GM19351 (cell line): Measurements from ENCODE around the gene BARX2.

Experiments
- ATAC-seq: cut with Tn5 transposase; IDR thresholded peaks from one replicate; pipeline ENCODE4 v1.9.1; 2021; ENCODE audit warnings: mild to moderate bottlenecking, moderate library complexity; ENCODE audit not compliant: unreplicated experiment

Gene BARX2

GRCh38 chr11:129435499-129436245 lies 60.0 kb downstream of the BARX2 start:
- no peak for ATAC-seq

GRCh38 chr11:129436573-129436972 lies 60.9 kb downstream of the BARX2 start:
- no peak for ATAC-seq

DNA sequence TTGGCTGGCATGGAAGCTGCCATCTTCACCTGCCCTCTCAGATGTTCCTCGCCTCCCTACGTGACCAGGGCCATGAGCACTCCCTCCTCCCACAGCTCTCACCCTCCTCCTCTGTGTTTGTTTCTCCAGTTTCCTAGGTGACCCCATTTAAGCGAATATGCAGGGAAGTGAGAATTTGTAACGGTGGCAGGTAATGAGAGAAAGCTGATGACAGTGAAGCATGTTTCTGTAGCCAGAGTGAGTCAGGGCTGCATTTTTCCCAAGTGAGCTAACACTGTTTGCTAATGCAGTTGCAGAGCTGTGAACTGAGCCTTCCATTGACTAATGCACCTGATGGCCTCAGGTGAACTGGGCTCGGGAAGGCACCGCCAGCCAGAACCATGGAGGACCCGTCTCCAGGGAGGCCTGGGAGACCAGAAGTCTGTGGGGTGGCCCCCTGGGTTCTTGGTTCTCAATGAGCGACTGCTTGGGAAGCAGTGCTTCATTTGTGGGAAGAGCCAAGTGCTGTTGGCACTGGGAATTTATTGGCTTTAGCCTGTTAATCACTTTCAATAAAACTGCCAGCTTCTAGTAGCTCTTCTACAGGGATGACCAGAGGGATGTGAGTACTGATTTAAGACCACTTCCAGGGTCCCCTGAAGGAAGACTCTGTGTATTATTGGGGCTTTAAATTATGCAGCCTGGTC lies 64.5 kb downstream of the BARX2 start:
- no peak for ATAC-seq

- ATAC-seq, result no peak
Observed at GRCh38 chr11:129442171-129442570, 66.5 kb downstream of the BARX2 start.

- ATAC-seq, result no peak
Observed at GRCh38 chr11:129443276-129443675, 67.6 kb downstream of the BARX2 start.

DNA sequence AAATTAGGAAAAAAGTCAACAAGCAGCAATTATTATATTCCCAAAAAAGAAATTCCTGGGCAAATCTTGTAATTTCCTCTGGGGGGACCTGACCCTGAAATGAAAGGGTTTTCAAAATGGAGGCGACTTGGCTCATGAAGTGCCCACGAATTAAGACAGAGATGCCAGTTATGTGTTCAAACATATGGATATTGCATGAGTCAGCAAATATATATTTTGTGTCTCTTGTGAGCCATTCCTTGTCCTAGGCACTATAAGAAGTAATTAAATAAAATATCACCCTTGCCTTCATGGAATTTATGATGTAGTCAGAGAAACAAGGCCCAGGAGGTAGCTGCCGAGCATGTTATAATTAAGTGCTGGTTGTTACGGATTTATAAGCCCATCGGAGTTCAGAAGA lies 68.6 kb downstream of the BARX2 start:
- no peak for ATAC-seq

GRCh38 chr11:129445226-129445625 lies 69.6 kb downstream of the BARX2 start:
- no peak for ATAC-seq

DNA sequence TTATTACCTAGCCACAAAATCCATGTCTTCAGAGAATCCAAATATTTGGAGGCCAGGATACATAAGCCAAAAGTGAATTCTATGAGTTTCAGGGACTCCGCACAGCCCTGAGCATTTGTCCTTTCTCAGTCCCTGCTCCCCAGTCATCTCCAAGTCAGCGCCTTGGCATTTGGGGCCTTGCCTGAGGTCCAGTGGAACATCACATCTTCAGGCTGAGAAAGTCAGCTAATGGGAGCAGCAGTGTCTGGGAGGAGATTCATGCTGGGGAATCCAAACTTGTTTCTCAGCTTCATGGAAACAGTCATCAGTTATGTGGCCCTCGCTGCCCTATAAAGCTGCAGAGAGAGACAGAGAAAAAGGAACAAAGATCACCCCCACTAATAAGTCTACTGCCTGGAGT lies 70.9 kb downstream of the BARX2 start:
- no peak for ATAC-seq

- no peak for ATAC-seq
Observed at GRCh38 chr11:129447654-129448239, 72.1 kb downstream of the BARX2 start.

- ATAC-seq, result no peak
Observed at GRCh38 chr11:129451524-129451923, 75.9 kb downstream of the BARX2 start.

DNA sequence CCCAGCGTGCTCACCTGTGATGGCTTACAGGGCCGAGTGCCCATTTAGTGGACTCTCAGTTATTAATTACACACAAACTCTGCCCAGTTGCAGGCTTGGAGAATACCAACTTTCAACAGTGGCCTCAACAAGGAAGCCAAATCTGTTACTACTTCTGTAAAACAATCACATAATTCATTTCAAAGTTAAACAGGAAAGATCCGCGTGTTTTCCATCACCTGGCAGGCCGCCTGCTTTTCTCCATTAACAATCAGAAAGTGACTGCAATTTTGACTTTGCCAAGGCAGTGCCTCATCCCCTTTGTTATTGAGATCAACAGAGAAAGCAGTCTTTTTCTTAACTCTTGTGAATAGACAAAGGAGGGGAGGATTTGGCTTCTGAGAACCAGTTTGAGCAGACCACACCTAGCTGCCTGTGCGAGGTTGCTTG lies 77.7 kb downstream of the BARX2 start:
- ATAC-seq, result no peak

GRCh38 chr11:129455101-129455500 lies 79.5 kb downstream of the BARX2 start:
- no peak for ATAC-seq

GRCh38 chr11:129455756-129456655 lies 80.4 kb downstream of the BARX2 start:
- ATAC-seq, result no peak

- no peak for ATAC-seq
Observed at GRCh38 chr11:129457321-129457720, 81.7 kb downstream of the BARX2 start.

GRCh38 chr11:129458278-129458677 lies 82.6 kb downstream of the BARX2 start:
- no peak for ATAC-seq

DNA sequence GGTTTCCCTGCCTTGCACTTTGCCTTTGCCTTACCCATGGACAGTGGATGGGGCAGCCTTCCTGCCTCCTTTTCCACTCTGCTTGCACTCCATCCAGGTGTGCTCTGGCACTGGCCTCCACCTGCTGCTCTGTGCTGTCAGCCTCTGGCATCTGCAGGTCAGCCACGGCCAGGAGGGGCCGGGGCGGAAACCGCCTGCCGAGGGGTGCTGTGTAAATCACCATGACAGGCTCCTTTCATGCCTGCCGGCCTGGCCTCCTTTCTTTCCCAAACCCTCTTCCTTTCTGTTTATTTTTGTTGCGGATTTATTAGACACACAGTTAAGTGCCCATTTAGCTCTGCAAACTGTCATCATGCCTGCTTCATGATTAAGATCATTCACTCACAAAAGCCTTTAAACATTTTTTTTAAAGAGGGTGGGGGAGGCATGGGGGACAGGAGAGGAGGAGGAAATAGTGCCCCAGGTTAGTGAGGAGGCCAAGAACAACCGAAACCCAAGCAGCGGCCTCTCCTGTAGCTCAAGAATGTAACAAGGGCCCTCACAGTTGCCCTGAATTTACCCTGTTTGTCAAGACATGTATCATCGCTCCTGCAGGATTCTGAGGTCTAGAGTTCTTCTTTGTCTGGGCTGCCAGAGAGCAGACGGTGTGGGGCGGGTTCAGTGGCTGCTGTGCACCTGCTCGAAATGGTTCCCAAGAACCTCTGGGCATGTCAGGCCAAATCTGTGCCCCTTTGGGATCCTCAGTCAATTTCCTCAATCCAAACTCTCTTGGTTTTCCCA lies 83.3 kb downstream of the BARX2 start:
- ATAC-seq, result no peak

- no peak for ATAC-seq
Observed at GRCh38 chr11:129460714-129461113, 85.1 kb downstream of the BARX2 start.

- no peak for ATAC-seq
Observed at GRCh38 chr11:129484068-129484467, 108.4 kb downstream of the BARX2 start.

GRCh38 chr11:129489249-129489648 lies 113.6 kb downstream of the BARX2 start:
- no peak for ATAC-seq

DNA sequence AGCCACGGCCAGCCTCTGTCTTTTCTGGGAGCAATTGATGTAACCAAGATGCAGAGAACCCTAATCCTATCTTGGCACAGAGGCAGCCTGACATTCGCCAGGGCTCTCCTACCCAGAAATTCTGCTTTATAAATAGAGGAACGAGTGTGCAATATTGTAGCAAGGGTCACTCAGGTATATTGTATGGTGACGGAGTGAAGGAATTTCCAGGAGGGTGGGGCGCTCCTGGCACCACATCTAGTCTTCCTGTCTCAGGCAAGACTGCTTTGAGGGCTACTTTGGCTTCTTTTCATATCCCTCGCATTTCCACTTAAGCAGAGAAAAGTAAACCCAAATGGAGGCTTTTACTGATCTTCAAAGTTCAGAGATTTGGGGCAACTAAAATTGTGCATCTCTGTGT lies 114.4 kb downstream of the BARX2 start:
- ATAC-seq, result no peak
